ENCODE measurements around the gene SORCS2.

The SORCS2 gene

DNA sequence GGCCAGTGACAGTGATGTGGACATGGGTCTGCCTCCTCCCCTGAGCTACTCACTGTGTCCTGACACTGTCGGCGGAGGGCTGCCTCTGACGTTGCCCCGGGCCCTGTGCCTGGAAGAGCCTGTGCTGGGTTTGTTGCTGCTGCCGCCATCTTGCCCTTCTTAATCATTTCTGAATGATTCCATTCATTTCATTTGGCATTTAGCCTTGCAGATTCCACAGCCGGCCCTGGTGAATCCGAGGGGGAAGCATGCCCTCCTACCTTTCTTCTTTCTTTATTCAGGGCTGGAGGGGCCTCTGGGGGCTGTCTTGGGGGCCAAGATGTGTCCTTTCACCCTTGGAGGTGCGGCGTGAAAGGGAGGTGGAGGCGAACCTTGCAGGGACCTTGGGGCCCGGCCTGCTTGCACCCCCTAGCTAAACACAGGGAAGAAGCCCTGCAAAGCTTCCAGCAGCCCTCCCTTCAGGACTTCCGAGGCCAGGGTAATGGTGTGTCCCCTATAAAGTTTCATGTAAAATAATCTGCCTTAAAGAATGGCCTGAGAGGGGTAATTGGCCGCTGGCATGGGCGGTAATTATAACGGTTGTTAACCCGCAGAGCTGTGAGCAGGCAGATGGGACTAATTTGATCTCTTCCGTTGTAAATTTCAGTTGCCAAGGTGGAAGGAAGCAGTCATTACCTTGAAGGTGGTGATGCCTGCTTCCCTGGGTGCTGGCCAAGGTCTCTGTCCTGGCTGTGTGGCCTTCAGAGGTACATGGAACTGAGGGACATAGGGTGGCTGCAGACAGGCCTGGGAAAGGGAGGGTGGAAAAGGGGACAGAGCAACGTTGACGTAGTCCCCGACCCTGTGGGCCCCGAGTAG, 150.1 kb downstream of the SORCS2 start:
- H3K27me3 ChIP-seq (ENCODE audit: insufficient read depth, insufficient read length) = no peaks in the 10 kb centered on the region
- H3K9me3 ChIP-seq (ENCODE audit: insufficient read depth, low read length) = peaks cover 15% of the 10 kb centered on the region; the same call in 1 of the 2 replicates
- TF ChIP-seq ZNF274 (IDR thresholded peaks at IDR 0.05; ENCODE audit: low read depth, low read length) (no peak), SUZ12 (IDR thresholded peaks at IDR 0.05; ENCODE audit: extremely low read depth, insufficient read depth, insufficient read length) (no peak), YY1 (IDR thresholded peaks at IDR 0.05; ENCODE audit: insufficient read depth, insufficient read length) (no peak)
- no peak overlapping the region for H3K4me3 ChIP-seq (ENCODE audit: insufficient read length, low read depth)
- no peak for DNase-seq (ENCODE audit: low read depth, low spot score)
- no peak overlapping the region for H3K9ac ChIP-seq (ENCODE audit: insufficient read length, low read depth)
- H3K4me1 ChIP-seq (ENCODE audit: insufficient read depth, insufficient read length) = no peaks in the 10 kb centered on the region
- no peaks in the 10 kb centered on the region for H3K36me3 ChIP-seq (ENCODE audit: insufficient read depth, insufficient read length, low read length)

DNA sequence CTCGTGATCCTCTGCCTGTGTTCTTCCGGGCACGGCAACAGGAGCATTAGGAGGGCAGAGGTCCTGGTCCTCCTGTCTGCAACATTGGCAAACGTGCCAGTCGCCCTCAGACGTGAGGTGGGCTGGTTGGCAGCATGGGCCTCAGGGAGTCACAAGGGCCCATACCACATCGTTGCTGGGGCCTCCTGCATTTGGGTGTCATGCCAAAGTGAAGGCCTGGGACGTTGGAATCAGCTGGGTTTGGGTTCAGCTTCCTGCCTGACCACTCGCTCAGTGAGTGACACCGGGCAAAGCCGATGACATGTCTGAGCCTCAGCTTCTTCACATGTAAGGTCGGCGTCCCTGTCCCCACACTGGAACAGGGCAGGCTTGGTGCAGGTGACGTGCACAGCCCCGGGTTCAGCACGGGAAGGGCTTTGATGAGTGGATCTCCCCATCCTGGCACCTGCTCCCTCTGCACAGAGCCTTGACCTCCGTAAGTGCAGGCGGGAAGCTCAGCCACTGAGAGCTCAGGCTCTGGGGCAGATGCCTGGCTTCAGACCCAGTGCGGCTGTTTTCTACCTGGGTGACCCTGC, 150.8 kb downstream of the SORCS2 start:
- no peak for TF ChIP-seq SUZ12 (IDR thresholded peaks at IDR 0.05; ENCODE audit: extremely low read depth, insufficient read depth, insufficient read length)
- TF ChIP-seq ZNF274 (IDR thresholded peaks at IDR 0.05; ENCODE audit: low read depth, low read length) = no peak
- Histone ChIP-seq H3K4me3 (ENCODE audit: insufficient read length, low read depth) (no peak overlapping the region), H3K27me3 (ENCODE audit: insufficient read depth, insufficient read length) (no peaks in the 10 kb centered on the region), H3K4me1 (ENCODE audit: insufficient read depth, insufficient read length) (no peaks in the 10 kb centered on the region), H3K9ac (ENCODE audit: insufficient read length, low read depth) (no peak overlapping the region), H3K9me3 (ENCODE audit: insufficient read depth, low read length) (peaks cover 15% of the 10 kb centered on the region; the same call in 1 of the 2 replicates), H3K36me3 (ENCODE audit: insufficient read depth, insufficient read length, low read length) (no peaks in the 10 kb centered on the region)
- no peak for DNase-seq (ENCODE audit: low read depth, low spot score)

DNA sequence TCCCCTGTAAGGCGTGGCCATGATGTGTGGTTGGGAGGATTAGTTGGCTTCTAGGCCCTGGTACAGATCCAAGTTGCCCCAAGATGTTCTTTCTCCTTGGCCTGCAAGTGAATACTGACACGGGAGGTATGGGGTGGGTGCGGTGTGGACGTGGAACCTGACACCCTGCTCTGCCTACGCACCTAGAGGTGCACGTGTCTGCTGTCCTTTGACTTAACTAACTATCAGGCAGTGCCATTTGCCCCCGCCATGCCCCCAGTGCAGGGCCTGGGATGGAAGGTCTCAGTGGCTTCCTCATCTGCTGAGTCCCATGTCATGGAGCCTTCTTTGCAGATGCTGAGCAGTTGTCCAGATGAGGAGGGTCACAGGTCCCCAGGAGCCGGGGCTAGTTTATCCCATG, 151.6 kb downstream of the SORCS2 start:
- TF ChIP-seq SUZ12 (IDR thresholded peaks at IDR 0.05; ENCODE audit: extremely low read depth, insufficient read depth, insufficient read length) (no peak), YY1 (IDR thresholded peaks at IDR 0.05; ENCODE audit: insufficient read depth, insufficient read length) (no peak), ZNF274 (IDR thresholded peaks at IDR 0.05; ENCODE audit: low read depth, low read length) (no peak)
- no peak for DNase-seq (ENCODE audit: low read depth, low spot score)
- no peak overlapping the region for H3K9ac ChIP-seq (ENCODE audit: insufficient read length, low read depth)
- H3K9me3 ChIP-seq (ENCODE audit: insufficient read depth, low read length) = peaks cover 13% of the 10 kb centered on the region; the same call in 1 of the 2 replicates
- H3K4me3 ChIP-seq (ENCODE audit: insufficient read length, low read depth) = no peak overlapping the region
- H3K4me1 ChIP-seq (ENCODE audit: insufficient read depth, insufficient read length) = no peaks in the 10 kb centered on the region
- H3K27me3 ChIP-seq (ENCODE audit: insufficient read depth, insufficient read length) = no peaks in the 10 kb centered on the region
- H3K36me3 ChIP-seq (ENCODE audit: insufficient read depth, insufficient read length, low read length) = no peaks in the 10 kb centered on the region

DNA sequence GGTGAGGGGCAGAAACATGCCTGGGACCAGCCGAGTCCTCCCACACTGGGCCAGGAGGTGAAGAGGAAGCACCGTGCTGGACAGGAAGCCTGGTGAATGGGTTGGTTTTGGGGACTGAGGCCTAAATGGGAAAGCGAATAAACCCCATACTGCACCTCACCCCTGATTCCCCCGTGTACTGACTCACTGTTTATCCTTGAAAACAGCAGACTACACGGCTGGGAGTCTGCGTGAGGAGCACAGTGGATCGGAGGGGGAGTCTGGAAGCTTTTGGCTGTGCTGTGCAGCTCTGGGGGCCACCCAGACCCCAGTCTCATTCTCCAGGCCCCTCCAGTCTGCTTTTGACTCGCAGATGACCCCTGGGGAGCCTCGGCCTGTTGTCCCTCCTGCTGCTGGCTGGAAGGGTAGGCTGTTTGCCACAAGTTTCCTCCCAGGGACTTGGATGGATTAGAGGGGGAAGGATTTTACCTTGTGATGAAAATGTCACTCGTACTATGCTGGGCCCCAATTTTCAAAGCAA, 152.4 kb downstream of the SORCS2 start:
- DNase-seq (ENCODE audit: low read depth, low spot score) = no peak
- Histone ChIP-seq H3K9me3 (ENCODE audit: insufficient read depth, low read length) (0 out of 2 replicates have a peak, but pooled peaks cover 8% of the 10 kb centered on the region), H3K36me3 (ENCODE audit: insufficient read depth, insufficient read length, low read length) (no peaks in the 10 kb centered on the region), H3K27me3 (ENCODE audit: insufficient read depth, insufficient read length) (no peaks in the 10 kb centered on the region), H3K4me3 (ENCODE audit: insufficient read length, low read depth) (no peak overlapping the region), H3K4me1 (ENCODE audit: insufficient read depth, insufficient read length) (no peaks in the 10 kb centered on the region), H3K9ac (ENCODE audit: insufficient read length, low read depth) (no peak overlapping the region)
- TF ChIP-seq ZNF274 (IDR thresholded peaks at IDR 0.05; ENCODE audit: low read depth, low read length) (no peak), YY1 (IDR thresholded peaks at IDR 0.05; ENCODE audit: insufficient read depth, insufficient read length) (no peak), SUZ12 (IDR thresholded peaks at IDR 0.05; ENCODE audit: extremely low read depth, insufficient read depth, insufficient read length) (no peak)

DNA sequence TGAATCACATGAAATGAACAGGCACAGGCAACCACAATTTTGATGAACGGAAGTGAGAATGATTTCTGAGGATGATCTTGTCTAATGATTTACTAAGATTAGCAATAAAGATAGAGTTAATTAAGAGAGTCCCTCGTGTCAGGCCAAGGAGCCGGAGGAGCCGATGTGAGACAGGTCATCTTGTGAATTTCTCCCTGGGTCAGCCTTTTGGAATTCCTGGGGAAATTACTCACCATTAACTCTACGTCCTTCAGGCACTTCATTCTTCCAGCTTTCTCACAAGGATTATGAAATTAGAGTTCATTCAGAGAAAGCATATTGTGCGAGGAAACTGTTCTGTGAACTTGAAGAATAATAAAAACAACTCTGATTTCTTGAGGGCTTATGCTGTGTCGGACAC, 155.6 kb downstream of the SORCS2 start:
- no peak overlapping the region for H3K9ac ChIP-seq (ENCODE audit: insufficient read length, low read depth)
- H3K27me3 ChIP-seq (ENCODE audit: insufficient read depth, insufficient read length) = no peaks in the 10 kb centered on the region
- 0 out of 2 replicates have a peak, but pooled peaks cover 8% of the 10 kb centered on the region for H3K9me3 ChIP-seq (ENCODE audit: insufficient read depth, low read length)
- H3K36me3 ChIP-seq (ENCODE audit: insufficient read depth, insufficient read length, low read length) = no peaks in the 10 kb centered on the region
- no peak overlapping the region for H3K4me3 ChIP-seq (ENCODE audit: insufficient read length, low read depth)
- DNase-seq (ENCODE audit: low read depth, low spot score) = no peak
- no peaks in the 10 kb centered on the region for H3K4me1 ChIP-seq (ENCODE audit: insufficient read depth, insufficient read length)
- TF ChIP-seq YY1 (IDR thresholded peaks at IDR 0.05; ENCODE audit: insufficient read depth, insufficient read length) = no peak
- TF ChIP-seq ZNF274 (IDR thresholded peaks at IDR 0.05; ENCODE audit: low read depth, low read length) = no peak
- no peak for TF ChIP-seq SUZ12 (IDR thresholded peaks at IDR 0.05; ENCODE audit: extremely low read depth, insufficient read depth, insufficient read length)

DNA sequence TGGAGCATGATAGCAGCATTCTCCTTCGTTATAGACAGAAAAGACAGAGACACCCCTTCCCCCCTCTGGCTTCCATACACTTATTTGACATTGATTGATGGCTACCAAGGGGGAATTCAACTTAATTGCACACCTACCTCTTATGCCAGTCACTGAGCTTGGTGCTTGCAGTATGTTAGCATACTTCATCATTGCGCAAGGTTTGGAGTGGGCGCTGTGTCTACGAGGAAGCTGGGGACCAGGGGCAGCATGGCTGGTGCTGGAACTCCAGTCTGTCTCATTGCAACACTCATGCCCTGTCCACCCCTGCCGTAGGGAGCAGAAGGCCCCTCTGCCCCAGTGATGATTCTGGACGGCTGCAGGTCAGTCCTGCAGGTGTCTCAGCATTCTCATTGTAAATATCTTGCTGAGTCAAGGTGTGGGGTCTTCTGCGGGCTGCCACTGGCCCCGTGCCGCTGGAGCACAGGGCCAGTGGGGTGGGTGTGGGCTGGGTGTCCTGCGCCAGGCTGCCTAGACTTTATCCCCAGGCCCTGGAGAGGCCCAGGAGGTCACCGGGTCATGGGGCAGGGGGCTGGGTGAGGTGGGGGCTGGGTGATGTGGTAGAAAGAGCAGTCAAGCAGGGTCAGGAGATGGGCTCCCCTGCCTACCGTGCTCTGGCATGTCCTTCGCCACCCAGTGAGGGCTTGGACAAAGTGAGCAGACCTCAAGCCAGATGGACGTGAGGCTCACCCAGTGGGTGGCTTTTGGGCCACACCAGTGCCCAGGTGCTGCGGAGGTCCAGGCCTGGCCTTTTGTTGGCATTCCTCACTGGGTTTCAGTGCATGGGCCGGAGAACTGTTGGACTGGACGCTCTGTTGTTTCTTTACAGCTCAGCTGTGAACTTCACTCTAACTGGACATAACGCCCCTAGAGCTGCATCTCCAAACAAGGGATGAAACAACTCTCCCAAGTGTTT, 156.9 kb downstream of the SORCS2 start:
- Histone ChIP-seq H3K9me3 (ENCODE audit: insufficient read depth, low read length) (0 out of 2 replicates have a peak, but pooled peaks cover 8% of the 10 kb centered on the region), H3K36me3 (ENCODE audit: insufficient read depth, insufficient read length, low read length) (no peaks in the 10 kb centered on the region), H3K4me1 (ENCODE audit: insufficient read depth, insufficient read length) (no peaks in the 10 kb centered on the region), H3K4me3 (ENCODE audit: insufficient read length, low read depth) (no peak overlapping the region), H3K27me3 (ENCODE audit: insufficient read depth, insufficient read length) (no peaks in the 10 kb centered on the region), H3K9ac (ENCODE audit: insufficient read length, low read depth) (no peak overlapping the region)
- DNase-seq (ENCODE audit: low read depth, low spot score) = no peak
- TF ChIP-seq YY1 (IDR thresholded peaks at IDR 0.05; ENCODE audit: insufficient read depth, insufficient read length) (no peak), ZNF274 (IDR thresholded peaks at IDR 0.05; ENCODE audit: low read depth, low read length) (no peak), SUZ12 (IDR thresholded peaks at IDR 0.05; ENCODE audit: extremely low read depth, insufficient read depth, insufficient read length) (no peak)
